ENCODE results near the gene LHFPL3.

Gene LHFPL3

DNA sequence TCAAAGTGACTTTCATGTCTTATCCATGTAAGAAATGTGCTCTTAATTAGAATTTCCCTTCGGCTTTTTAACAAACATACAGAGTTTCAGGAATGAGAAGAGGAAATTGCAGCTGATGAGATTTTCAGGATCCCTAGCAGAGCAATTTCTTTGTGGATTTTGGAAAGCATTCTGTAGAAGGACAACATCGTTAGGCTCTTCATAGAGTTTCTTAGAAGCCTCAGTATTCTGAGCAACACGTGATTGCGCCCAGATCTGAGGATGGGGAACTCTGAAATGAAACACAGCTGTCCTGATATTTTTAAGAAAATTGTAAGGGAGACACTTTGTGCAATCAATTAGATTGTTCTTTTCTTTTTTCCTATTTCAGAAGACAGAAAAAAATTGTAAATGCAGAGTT, 85.8 kb downstream of the LHFPL3 start:
- no peak for TF ChIP-seq TCF12 (IDR thresholded peaks at IDR 0.05; ENCODE audit: low read depth)
- TF ChIP-seq RAD21 (IDR thresholded peaks at IDR 0.05; ENCODE audit: low read depth), result no peak
- TF ChIP-seq NFIC (IDR thresholded peaks at IDR 0.05), result no peak

DNA sequence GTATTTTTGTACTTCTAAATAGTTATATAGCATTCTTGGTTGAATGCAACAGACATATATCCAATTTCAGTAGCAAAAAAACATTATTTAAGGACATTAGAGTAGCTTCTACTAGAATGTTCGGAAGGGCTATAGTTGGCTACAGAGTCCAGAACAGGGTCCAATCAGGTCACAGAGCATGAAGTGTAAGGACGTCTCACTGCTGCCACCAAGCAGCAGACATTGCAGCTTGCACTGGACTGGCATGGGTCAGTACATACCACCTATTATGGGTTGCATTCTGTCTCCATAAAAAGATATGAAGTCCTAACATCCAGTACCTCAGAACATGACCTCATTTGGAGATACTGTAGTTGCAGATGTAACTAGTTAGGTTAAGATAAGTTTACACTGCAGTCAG, 87.3 kb downstream of the LHFPL3 start:
- TF ChIP-seq EGR1 (IDR thresholded peaks at IDR 0.05), result no peak
- peak; percentile 20; the same call in 1 of the 2 replicates for TF ChIP-seq RAD21 (IDR thresholded peaks at IDR 0.05; ENCODE audit: low read depth)
- no peak for TF ChIP-seq CREB1 (IDR thresholded peaks at IDR 0.05; ENCODE audit: low read depth)
- no peak for TF ChIP-seq YY1 (IDR thresholded peaks at IDR 0.05; ENCODE audit: low read depth)
- TF ChIP-seq NFIC (IDR thresholded peaks at IDR 0.05), result no peak

DNA sequence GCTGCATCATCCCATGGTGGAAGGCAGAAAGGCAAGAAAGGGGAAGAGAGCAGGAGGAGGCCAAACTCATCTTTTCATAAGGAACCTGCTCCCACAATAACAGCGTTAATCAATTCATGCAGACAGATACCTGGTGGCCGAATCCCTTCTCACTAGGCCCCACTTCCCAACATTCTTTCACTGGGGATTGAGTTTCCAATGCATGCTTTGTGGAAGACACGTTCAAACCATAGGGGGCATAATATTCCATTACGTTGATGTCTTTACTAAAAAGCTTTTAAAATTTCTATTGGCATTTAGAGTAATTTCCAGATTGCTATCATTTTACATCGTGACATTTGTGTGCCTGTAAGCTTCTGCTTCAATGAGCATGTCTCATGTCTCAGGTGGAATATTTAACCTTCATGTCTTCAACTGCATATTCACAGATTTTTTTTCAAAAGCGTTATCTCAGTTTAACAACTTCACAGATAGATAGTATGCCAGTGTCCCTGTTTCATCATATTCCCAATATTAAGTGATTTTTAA, 88.5 kb downstream of the LHFPL3 start:
- TF ChIP-seq RAD21 (IDR thresholded peaks at IDR 0.05; ENCODE audit: low read depth) (no peak), CREB1 (IDR thresholded peaks at IDR 0.05; ENCODE audit: low read depth) (no peak), NFIC (IDR thresholded peaks at IDR 0.05) (no peak), TCF12 (IDR thresholded peaks at IDR 0.05; ENCODE audit: low read depth) (no peak), YY1 (IDR thresholded peaks at IDR 0.05; ENCODE audit: low read depth) (no peak), EGR1 (IDR thresholded peaks at IDR 0.05) (no peak), TAF1 (IDR thresholded peaks at IDR 0.05; ENCODE audit: low read depth) (no peak)
- TF ChIP-seq, protein P1, sequence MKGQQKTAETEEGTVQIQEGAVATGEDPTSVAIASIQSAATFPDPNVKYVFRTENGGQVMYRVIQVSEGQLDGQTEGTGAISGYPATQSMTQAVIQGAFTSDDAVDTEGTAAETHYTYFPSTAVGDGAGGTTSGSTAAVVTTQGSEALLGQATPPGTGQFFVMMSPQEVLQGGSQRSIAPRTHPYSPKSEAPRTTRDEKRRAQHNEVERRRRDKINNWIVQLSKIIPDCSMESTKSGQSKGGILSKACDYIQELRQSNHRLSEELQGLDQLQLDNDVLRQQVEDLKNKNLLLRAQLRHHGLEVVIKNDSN (IDR thresholded peaks at IDR 0.05), result no peak
- TF ChIP-seq, protein P2, sequence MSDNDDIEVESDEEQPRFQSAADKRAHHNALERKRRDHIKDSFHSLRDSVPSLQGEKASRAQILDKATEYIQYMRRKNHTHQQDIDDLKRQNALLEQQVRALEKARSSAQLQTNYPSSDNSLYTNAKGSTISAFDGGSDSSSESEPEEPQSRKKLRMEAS (IDR thresholded peaks at IDR 0.05), result no peak

DNA sequence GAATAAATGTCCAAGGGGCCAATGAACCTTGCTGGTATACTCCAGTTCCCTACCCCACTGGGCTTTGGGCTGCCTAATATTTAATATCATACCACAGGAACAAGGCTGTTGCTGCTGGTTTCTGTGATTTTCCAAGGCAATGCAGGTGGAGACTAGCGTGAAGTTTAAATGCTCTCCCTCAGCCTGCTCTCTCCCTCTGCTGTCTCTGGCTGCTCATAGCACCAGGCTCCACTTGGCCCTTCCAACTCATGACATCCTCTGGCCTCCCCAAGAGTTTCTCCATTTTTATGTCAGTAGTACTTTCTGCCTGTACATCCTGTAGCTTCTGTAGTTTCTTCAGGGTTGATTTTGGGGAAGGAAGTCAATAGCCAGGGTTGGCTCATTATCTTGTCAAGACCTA, 103.5 kb downstream of the LHFPL3 start:
- no peak for TF ChIP-seq FOXM1 (IDR thresholded peaks at IDR 0.05; ENCODE audit: borderline replicate concordance, low read depth)
- no peak for TF ChIP-seq RAD21 (IDR thresholded peaks at IDR 0.05; ENCODE audit: low read depth)

DNA sequence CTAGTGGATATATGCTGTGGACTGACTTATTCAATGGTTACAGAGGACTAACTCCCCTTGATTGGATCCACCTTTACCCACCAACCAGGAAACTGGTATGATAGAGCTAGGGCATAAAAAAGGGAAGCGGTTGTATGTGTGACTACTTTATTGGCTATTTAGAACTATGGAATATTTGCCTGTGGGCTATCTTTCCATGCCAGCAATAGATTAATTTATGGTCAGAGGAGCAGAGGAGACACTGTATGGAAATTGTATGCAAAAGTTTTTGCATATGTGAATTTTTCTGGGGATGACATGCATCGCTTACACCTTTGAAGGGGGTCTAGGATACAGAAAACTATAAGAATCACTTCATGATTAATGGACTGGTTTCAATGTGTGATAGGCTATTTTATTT, 105.7 kb downstream of the LHFPL3 start:
- TF ChIP-seq ZBTB7A (IDR thresholded peaks at IDR 0.05; ENCODE audit: low read depth), result no peak
- TF ChIP-seq, protein P2 (IDR thresholded peaks at IDR 0.05), result no peak
- TF ChIP-seq CREB1 (IDR thresholded peaks at IDR 0.05; ENCODE audit: low read depth), result no peak
- TF ChIP-seq YY1 (IDR thresholded peaks at IDR 0.05; ENCODE audit: low read depth), result no peak
- TF ChIP-seq TEAD4 (IDR thresholded peaks at IDR 0.05), result no peak
- TF ChIP-seq EGR1 (IDR thresholded peaks at IDR 0.05), result no peak
- no peak for TF ChIP-seq TCF12 (IDR thresholded peaks at IDR 0.05; ENCODE audit: low read depth)
- TF ChIP-seq CEBPB (IDR thresholded peaks at IDR 0.05), result no peak
- TF ChIP-seq EP300 (IDR thresholded peaks at IDR 0.05; ENCODE audit: borderline replicate concordance), result no peak

DNA sequence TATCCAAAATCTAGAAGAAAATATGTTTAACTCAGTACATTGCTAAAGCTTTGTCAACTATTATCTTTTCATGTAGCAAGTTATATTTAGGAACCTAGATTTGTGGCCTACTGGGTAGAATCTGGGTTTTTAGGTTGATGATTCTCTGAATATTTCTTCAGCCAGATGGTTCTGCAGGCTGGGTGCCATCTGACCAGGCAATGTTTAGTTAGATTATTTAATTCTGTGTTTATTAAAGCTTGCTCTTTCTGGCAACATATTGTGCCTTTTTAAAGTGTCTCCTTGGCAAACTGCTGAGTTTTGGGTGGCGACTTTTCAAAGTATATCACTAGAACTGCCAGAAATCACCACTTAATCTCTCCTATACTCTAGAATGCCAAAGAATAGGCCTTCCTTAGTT, 114.1 kb downstream of the LHFPL3 start:
- TF ChIP-seq TEAD4 (IDR thresholded peaks at IDR 0.05) (no peak), CEBPB (IDR thresholded peaks at IDR 0.05) (no peak), TCF12 (IDR thresholded peaks at IDR 0.05; ENCODE audit: low read depth) (no peak), YY1 (IDR thresholded peaks at IDR 0.05; ENCODE audit: low read depth) (no peak), TAF1 (IDR thresholded peaks at IDR 0.05; ENCODE audit: low read depth) (no peak), EGR1 (IDR thresholded peaks at IDR 0.05) (no peak), EP300 (IDR thresholded peaks at IDR 0.05; ENCODE audit: borderline replicate concordance) (no peak), CREB1 (IDR thresholded peaks at IDR 0.05; ENCODE audit: low read depth) (no peak), ZBTB7A (IDR thresholded peaks at IDR 0.05; ENCODE audit: low read depth) (no peak), FOXM1 (IDR thresholded peaks at IDR 0.05; ENCODE audit: borderline replicate concordance, low read depth) (no peak), RAD21 (IDR thresholded peaks at IDR 0.05; ENCODE audit: low read depth) (no peak), NFIC (IDR thresholded peaks at IDR 0.05) (no peak)
- TF ChIP-seq, protein P2 (IDR thresholded peaks at IDR 0.05), result no peak
- TF ChIP-seq, protein P1 (IDR thresholded peaks at IDR 0.05), result no peak
- TF ChIP-seq, protein P3, sequence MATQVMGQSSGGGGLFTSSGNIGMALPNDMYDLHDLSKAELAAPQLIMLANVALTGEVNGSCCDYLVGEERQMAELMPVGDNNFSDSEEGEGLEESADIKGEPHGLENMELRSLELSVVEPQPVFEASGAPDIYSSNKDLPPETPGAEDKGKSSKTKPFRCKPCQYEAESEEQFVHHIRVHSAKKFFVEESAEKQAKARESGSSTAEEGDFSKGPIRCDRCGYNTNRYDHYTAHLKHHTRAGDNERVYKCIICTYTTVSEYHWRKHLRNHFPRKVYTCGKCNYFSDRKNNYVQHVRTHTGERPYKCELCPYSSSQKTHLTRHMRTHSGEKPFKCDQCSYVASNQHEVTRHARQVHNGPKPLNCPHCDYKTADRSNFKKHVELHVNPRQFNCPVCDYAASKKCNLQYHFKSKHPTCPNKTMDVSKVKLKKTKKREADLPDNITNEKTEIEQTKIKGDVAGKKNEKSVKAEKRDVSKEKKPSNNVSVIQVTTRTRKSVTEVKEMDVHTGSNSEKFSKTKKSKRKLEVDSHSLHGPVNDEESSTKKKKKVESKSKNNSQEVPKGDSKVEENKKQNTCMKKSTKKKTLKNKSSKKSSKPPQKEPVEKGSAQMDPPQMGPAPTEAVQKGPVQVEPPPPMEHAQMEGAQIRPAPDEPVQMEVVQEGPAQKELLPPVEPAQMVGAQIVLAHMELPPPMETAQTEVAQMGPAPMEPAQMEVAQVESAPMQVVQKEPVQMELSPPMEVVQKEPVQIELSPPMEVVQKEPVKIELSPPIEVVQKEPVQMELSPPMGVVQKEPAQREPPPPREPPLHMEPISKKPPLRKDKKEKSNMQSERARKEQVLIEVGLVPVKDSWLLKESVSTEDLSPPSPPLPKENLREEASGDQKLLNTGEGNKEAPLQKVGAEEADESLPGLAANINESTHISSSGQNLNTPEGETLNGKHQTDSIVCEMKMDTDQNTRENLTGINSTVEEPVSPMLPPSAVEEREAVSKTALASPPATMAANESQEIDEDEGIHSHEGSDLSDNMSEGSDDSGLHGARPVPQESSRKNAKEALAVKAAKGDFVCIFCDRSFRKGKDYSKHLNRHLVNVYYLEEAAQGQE (IDR thresholded peaks at IDR 0.05; ENCODE audit: low read depth), result no peak

DNA sequence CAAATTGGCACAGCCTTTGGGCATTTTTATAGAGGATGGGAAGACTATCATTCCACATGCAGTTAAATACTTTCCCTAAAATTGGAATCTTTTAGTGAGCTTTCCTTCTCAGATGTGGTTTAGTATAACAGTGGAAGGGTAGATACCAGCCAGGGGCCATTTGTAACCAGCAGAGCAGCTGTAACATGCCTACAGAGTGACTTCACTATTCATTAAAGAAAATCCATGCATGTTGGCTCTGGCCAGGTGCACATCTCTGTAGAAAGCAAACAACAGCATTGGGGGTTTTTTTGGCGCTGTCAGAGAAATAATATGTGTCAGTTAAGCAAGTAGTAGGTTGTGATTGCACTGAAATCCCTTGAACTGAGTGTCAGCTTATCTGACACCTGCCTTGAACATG, 115.6 kb downstream of the LHFPL3 start:
- TF ChIP-seq TCF12 (IDR thresholded peaks at IDR 0.05; ENCODE audit: low read depth), result no peak
- TF ChIP-seq, protein P1 (IDR thresholded peaks at IDR 0.05), result no peak
- TF ChIP-seq CEBPB (IDR thresholded peaks at IDR 0.05), result no peak
- no peak for TF ChIP-seq NFIC (IDR thresholded peaks at IDR 0.05)
- no peak for TF ChIP-seq EGR1 (IDR thresholded peaks at IDR 0.05)
- no peak for TF ChIP-seq EP300 (IDR thresholded peaks at IDR 0.05; ENCODE audit: borderline replicate concordance)
- no peak for TF ChIP-seq ZBTB7A (IDR thresholded peaks at IDR 0.05; ENCODE audit: low read depth)
- TF ChIP-seq, protein P2 (IDR thresholded peaks at IDR 0.05), result no peak
- TF ChIP-seq FOXM1 (IDR thresholded peaks at IDR 0.05; ENCODE audit: borderline replicate concordance, low read depth), result no peak
- no peak for TF ChIP-seq CREB1 (IDR thresholded peaks at IDR 0.05; ENCODE audit: low read depth)

Data from Ishikawa (cell line).